GM12891 (cell line): ENCODE results near the gene DVL1.

Experiments
- POLR2A ChIP-seq: IDR thresholded peaks from 2 replicates; pipeline ENCODE4 v1.6.1; 2011; ENCODE audit warnings: low read depth, low read length, control low read depth
- POLR2AphosphoS5 ChIP-seq: IDR thresholded peaks from 2 replicates; pipeline ENCODE4 v1.6.1; 2011; ENCODE audit warnings: low read depth, low read length, control low read depth
- SPI1 ChIP-seq: IDR thresholded peaks from 2 replicates; pipeline ENCODE4 v1.6.1; 2011; ENCODE audit warnings: low read depth, low read length, control low read depth
- TAF1 ChIP-seq: IDR thresholded peaks from 2 replicates; pipeline ENCODE4 v1.6.1; 2011; ENCODE audit warnings: low read depth, low read length, control low read depth

DNA sequence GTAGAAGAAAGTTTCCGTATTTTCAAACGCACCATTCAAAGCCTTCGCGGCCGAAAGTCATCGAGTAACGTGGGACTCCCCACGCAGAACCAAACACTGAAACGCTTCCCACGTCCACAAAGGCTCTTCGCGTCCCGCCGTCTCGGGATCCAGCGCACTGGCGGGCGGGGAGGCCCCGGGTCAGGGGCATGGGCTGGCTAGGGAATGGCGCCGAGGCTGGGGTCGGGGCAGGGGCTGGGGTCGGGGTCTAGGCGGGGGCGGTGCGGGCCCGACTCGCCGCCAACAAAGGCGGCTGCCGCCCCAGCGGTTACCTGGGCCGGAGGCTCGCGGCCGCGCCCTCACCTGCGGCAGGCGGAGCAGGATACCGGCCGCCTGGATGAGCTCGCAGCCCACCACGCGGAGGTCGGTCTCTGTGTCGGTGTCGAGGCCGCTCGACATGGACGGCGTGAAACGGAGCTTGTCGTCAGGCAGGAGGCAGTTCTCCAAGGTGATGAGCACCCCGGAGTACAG lies 49.5 kb upstream of the DVL1 start:
- TF ChIP-seq POLR2AphosphoS5 (no peak), POLR2A (no peak), TAF1 (no peak), SPI1 (no peak)
